Upper lobe of left lung (tissue), 6 donors: ENCODE results near the gene ADGRG2. TPM values are rescaled to one million over a fixed set of nuclear protein-coding genes. Genes with fewer than 3 reads are reported as not detected.

ENCODE experiments used
- ATAC-seq, 2 donors: fragments of 200-7000 bp; cut with Tn5 transposase; one replicate each; pipeline ENCODE4 v1.9.1; 2022; ENCODE audit warnings: mild to moderate bottlenecking in 2 of 2, moderate library complexity in 2 of 2; ENCODE audit not compliant: low FRiP score in 2 of 2
- DNase-seq, 2 donors: peaks; one replicate each; pipeline ENCODE4 v3.0.0-alpha.2; 2019 to 2020
- H3K27ac ChIP-seq, 4 donors: fragments of 200-600 bp; sonication (generic); one replicate each; pipeline ENCODE4 v1.5.1; 2016 to 2019
- H3K27me3 ChIP-seq, 4 donors: fragments of 200-600 bp; sonication (generic); one replicate each; pipeline ENCODE4 v1.5.1; 2017 to 2019
- H3K36me3 ChIP-seq, 4 donors: fragments of 200-600 bp; sonication (generic); one replicate each; pipeline ENCODE4 v1.5.1; 2016 to 2019
- H3K4me1 ChIP-seq, 4 donors: fragments of 200-600 bp; sonication (generic); one replicate each; pipeline ENCODE4 v1.5.1; 2018 to 2019
- H3K4me3 ChIP-seq, 4 donors: fragments of 200-600 bp; sonication (generic); one replicate each; pipeline ENCODE4 v1.5.1; 2017 to 2019; ENCODE audit warnings: mild to moderate bottlenecking in 2 of 4, moderate library complexity in 1 of 4
- H3K9me3 ChIP-seq, 4 donors: fragments of 200-600 bp; sonication (generic); one replicate each; pipeline ENCODE4 v1.5.1; 2018 to 2019
- EP300 ChIP-seq, 4 donors: sonication (generic); formaldehyde crosslinking; IDR thresholded peaks; one replicate each; pipeline ENCODE4 v1.5.1; 2017; ENCODE audit warnings: antibody characterized with exemption in 4 of 4, control low read depth in 2 of 4
- POLR2A ChIP-seq, 4 donors: fragments of 450-650 bp; IDR thresholded peaks; one replicate each; pipeline ENCODE4 v1.5.1; 2016 to 2017; ENCODE audit warnings: antibody characterized with exemption in 4 of 4, mild to moderate bottlenecking in 2 of 4
- POLR2AphosphoS5 ChIP-seq, 2 donors: sonication (generic); formaldehyde crosslinking; IDR thresholded peaks; one replicate each; pipeline ENCODE4 v1.5.1; 2017; ENCODE audit warnings: antibody characterized with exemption in 2 of 2
- WGBS, 2 donors: methylation state at CpG; one replicate each; pipeline ENCODE4 v1.1.5; 2017 to 2018; 5-methylcytosine and 5-hydroxymethylcytosine counted together
- total RNA-seq, 6 donors: library from RNA; depleted of rRNA in 4 of 6; stranded (reverse); fragments of >200 nt in 4 of 6; gene quantifications; one replicate each; pipeline versions ENCODE4 v1.1.0 to v1.2.1, GENCODE V29; 2016 to 2021
- TF ChIP-seq, protein P1 (sequence below), 6 experiments: fragments of 450-650 bp in 4 of 6; fragments of 200-600 bp in 2 of 6; sonication (generic) in 2 of 6; IDR thresholded peaks; one replicate each; pipeline ENCODE4 v1.5.1; 2016 to 2019; ENCODE audit warnings: antibody characterized with exemption in 6 of 6
- donor health status: DM: no; HTN: no; CAD: no; lungs with moderate emphysema.
- donor health status: DM: no; HTN: yes; CAD: no; lungs with severe emphysema.

Gene ADGRG2
- total RNA-seq, 6 donors from 2014 or later: 0.69 to 2.9 (median 0.91) TPM; not detected in 1

DNA sequence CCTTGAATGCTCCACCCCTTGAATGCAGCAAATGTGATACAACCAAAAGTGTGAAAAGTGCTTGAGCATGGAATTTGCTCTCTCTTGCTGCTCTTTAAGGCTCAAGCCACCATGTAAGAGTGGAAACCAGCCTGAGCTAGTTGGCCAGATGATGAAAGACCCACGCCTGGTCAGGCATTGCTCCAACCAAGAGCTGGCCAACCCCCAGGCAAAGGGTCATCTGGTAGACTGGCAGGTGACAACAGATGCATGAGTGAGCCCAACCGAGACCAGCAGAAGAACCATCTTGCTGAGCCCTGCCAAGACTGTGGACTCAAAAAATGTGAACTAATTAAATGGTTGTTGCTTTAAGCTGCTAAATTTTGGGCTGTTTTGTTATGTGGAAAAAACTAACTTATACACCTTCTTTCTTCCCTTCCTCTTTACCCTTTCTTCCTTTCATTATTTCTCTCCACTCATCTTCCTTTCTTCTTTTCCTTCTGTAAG is 32.7 kb downstream of the ADGRG2 start:
- H3K36me3 ChIP-seq: no peaks in the 10 kb centered on the region
- TF ChIP-seq, protein P1, sequence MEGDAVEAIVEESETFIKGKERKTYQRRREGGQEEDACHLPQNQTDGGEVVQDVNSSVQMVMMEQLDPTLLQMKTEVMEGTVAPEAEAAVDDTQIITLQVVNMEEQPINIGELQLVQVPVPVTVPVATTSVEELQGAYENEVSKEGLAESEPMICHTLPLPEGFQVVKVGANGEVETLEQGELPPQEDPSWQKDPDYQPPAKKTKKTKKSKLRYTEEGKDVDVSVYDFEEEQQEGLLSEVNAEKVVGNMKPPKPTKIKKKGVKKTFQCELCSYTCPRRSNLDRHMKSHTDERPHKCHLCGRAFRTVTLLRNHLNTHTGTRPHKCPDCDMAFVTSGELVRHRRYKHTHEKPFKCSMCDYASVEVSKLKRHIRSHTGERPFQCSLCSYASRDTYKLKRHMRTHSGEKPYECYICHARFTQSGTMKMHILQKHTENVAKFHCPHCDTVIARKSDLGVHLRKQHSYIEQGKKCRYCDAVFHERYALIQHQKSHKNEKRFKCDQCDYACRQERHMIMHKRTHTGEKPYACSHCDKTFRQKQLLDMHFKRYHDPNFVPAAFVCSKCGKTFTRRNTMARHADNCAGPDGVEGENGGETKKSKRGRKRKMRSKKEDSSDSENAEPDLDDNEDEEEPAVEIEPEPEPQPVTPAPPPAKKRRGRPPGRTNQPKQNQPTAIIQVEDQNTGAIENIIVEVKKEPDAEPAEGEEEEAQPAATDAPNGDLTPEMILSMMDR (IDR thresholded peaks at IDR 0.05): no peak
- TF ChIP-seq EP300 (IDR thresholded peaks at IDR 0.05) (no peak), POLR2AphosphoS5 (IDR thresholded peaks at IDR 0.05) (no peak), POLR2A (IDR thresholded peaks at IDR 0.05) (no peak)
- peaks cover 0 to 17% (median 0%) of the 10 kb centered on the region in 4 donors for H3K9me3 ChIP-seq
- H3K4me3 ChIP-seq: no peak overlapping the region
- H3K4me1 ChIP-seq: no peaks in the 10 kb centered on the region
- WGBS, 2 donors: 78% methylated on average over 2 of the region's 2 CpGs; no CpG with 5 or more reads in 1 of the 2 donors
- H3K27ac ChIP-seq: no peak overlapping the region
- no peak for DNase-seq
- no peaks in the 10 kb centered on the region for H3K27me3 ChIP-seq
- no peak for ATAC-seq

GRCh38 chrX:19086102-19086772 is 36.0 kb downstream of the ADGRG2 start:
- DNase-seq: peak in 1 of 2 donors; percentile 23
- no peaks in the 10 kb centered on the region for H3K36me3 ChIP-seq
- WGBS, 2 donors: 51 to 63% methylated on average over 8 of the region's 8 CpGs
- ATAC-seq: peak; percentile 47 to 74
- H3K4me3 ChIP-seq: no peak overlapping the region
- TF ChIP-seq POLR2AphosphoS5 (IDR thresholded peaks at IDR 0.05) (no peak), EP300 (IDR thresholded peaks at IDR 0.05) (no peak), POLR2A (IDR thresholded peaks at IDR 0.05) (no peak)
- TF ChIP-seq, protein P1 (IDR thresholded peaks at IDR 0.05): no peak
- H3K4me1 ChIP-seq: no peaks in the 10 kb centered on the region
- no peak overlapping the region for H3K27ac ChIP-seq
- H3K9me3 ChIP-seq: peaks cover 0 to 17% (median 0%) of the 10 kb centered on the region in 4 donors
- H3K27me3 ChIP-seq: no peaks in the 10 kb centered on the region

DNA sequence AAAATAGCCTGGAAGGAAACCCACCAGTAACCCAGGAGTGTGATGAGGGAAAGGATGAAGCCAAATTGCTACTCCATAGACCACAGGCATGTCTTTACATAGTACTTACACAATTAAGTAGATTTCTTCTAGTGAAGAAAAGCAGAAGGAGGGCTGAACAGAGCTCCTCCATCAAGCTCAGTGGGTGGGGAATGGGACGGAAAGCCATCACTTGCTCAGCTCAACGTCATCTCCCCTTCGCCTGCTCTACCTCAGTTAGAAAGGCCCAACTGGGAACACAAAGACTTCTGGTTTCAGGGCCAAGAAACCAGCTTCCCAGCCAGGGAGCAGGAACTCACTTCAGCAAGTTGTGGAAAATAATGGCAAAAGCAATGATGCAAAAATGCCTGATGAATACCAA is 36.6 kb downstream of the ADGRG2 start:
- no peak for DNase-seq
- Histone ChIP-seq H3K27me3 (no peaks in the 10 kb centered on the region), H3K4me3 (no peak overlapping the region), H3K36me3 (no peaks in the 10 kb centered on the region), H3K9me3 (peaks cover 0 to 17% (median 0%) of the 10 kb centered on the region in 4 donors), H3K27ac (no peak overlapping the region), H3K4me1 (no peaks in the 10 kb centered on the region)
- no peak for ATAC-seq
- 88% methylated on average over 3 of the region's 3 CpGs; no CpG with 5 or more reads in 1 of the 2 donors for WGBS, 2 donors
- no peak for TF ChIP-seq EP300 (IDR thresholded peaks at IDR 0.05)
- TF ChIP-seq POLR2AphosphoS5 (IDR thresholded peaks at IDR 0.05): no peak
- TF ChIP-seq, protein P1 (IDR thresholded peaks at IDR 0.05): no peak
- TF ChIP-seq POLR2A (IDR thresholded peaks at IDR 0.05): no peak

GRCh38 chrX:19075754-19076153 is 46.5 kb downstream of the ADGRG2 start:
- H3K36me3 ChIP-seq: no peaks in the 10 kb centered on the region
- H3K27me3 ChIP-seq: no peaks in the 10 kb centered on the region
- H3K9me3 ChIP-seq: no peaks in the 10 kb centered on the region
- TF ChIP-seq POLR2AphosphoS5 (IDR thresholded peaks at IDR 0.05) (no peak), POLR2A (IDR thresholded peaks at IDR 0.05) (no peak), EP300 (IDR thresholded peaks at IDR 0.05) (no peak)
- TF ChIP-seq, protein P1 (IDR thresholded peaks at IDR 0.05): no peak
- no peak overlapping the region for H3K4me3 ChIP-seq
- no peaks in the 10 kb centered on the region for H3K4me1 ChIP-seq
- H3K27ac ChIP-seq: no peak overlapping the region
- ATAC-seq (no peak), DNase-seq (no peak)

GRCh38 chrX:19072372-19072771 is 49.9 kb downstream of the ADGRG2 start:
- no peak for DNase-seq
- Histone ChIP-seq H3K4me3 (no peak overlapping the region), H3K27me3 (no peaks in the 10 kb centered on the region), H3K36me3 (no peaks in the 10 kb centered on the region), H3K4me1 (no peaks in the 10 kb centered on the region), H3K27ac (no peak overlapping the region), H3K9me3 (no peaks in the 10 kb centered on the region)
- ATAC-seq: no peak
- TF ChIP-seq EP300 (IDR thresholded peaks at IDR 0.05) (no peak), POLR2AphosphoS5 (IDR thresholded peaks at IDR 0.05) (no peak), POLR2A (IDR thresholded peaks at IDR 0.05) (no peak)
- TF ChIP-seq, protein P1 (IDR thresholded peaks at IDR 0.05): no peak
- WGBS, 2 donors: 53 to 77% methylated on average over 2 to 3 of the region's 3 CpGs
